ENCODE measurements around the gene TCF7L2. TPM values are rescaled to one million over a fixed set of nuclear protein-coding genes. Genes with fewer than 3 reads are reported as not detected.

TCF7L2 gene
- total RNA-seq, 1 experiment from 2014 or later, result 22.1 TPM

- Histone ChIP-seq H3K4me1 (peaks cover 48% of the 10 kb centered on the region), H3K4me3 (peak overlapping the region; percentile 86), H3K36me3 (peaks cover 21% of the 10 kb centered on the region), H3K27me3 (no peaks in the 10 kb centered on the region), H3K27ac (peak overlapping the region; percentile 99), H3K9me3 (replicated peaks) (no peaks in the 10 kb centered on the region)
- DNase-seq, result peak; percentile 55 to 63
Observed at GRCh38 chr10:112953174-112954159, 3.4 kb downstream of the TCF7L2 start.

- H3K9me3 ChIP-seq (replicated peaks), result no peaks in the 10 kb centered on the region
- peak overlapping the region; percentile 86 for H3K4me3 ChIP-seq
- H3K4me1 ChIP-seq, result peaks cover 58% of the 10 kb centered on the region
- no peaks in the 10 kb centered on the region for H3K27me3 ChIP-seq
- H3K36me3 ChIP-seq, result peaks cover 22% of the 10 kb centered on the region
- H3K27ac ChIP-seq, result peak overlapping the region; percentile 99
- DNase-seq, result peak in 1 of 2 experiments; percentile 54
Observed at GRCh38 chr10:112954974-112955581, 5.0 kb downstream of the TCF7L2 start.

GRCh38 chr10:112955582-112956421, 5.8 kb downstream of the TCF7L2 start:
- peak overlapping the region; percentile 86 for H3K4me3 ChIP-seq
- peaks cover 18% of the 10 kb centered on the region for H3K36me3 ChIP-seq
- H3K4me1 ChIP-seq, result peaks cover 61% of the 10 kb centered on the region
- H3K27me3 ChIP-seq, result no peaks in the 10 kb centered on the region
- peak overlapping the region; percentile 99 for H3K27ac ChIP-seq
- H3K9me3 ChIP-seq (replicated peaks), result no peaks in the 10 kb centered on the region
- DNase-seq, result peak; percentile 92 to 98

- Histone ChIP-seq H3K27ac (peak overlapping the region; percentile 99), H3K4me1 (peaks cover 64% of the 10 kb centered on the region), H3K9me3 (replicated peaks) (no peaks in the 10 kb centered on the region), H3K4me3 (peak overlapping the region; percentile 15), H3K36me3 (peaks cover 18% of the 10 kb centered on the region), H3K27me3 (no peaks in the 10 kb centered on the region)
- peak; percentile 70 to 76 for DNase-seq
Observed at GRCh38 chr10:112956631-112957350, 6.7 kb downstream of the TCF7L2 start.

- Histone ChIP-seq H3K4me1 (peaks cover 72% of the 10 kb centered on the region), H3K9me3 (replicated peaks) (no peaks in the 10 kb centered on the region), H3K27me3 (no peaks in the 10 kb centered on the region), H3K4me3 (no peak overlapping the region), H3K27ac (peak overlapping the region; percentile 99), H3K36me3 (peaks cover 15% of the 10 kb centered on the region)
- peak in 1 of 2 experiments; percentile 48 for DNase-seq
Observed at GRCh38 chr10:112957640-112958092, 7.6 kb downstream of the TCF7L2 start.

- H3K27ac ChIP-seq, result peak overlapping the region; percentile 99
- peak in 1 of 2 experiments; percentile 25 for DNase-seq
- no peaks in the 10 kb centered on the region for H3K27me3 ChIP-seq
- H3K9me3 ChIP-seq (replicated peaks), result no peaks in the 10 kb centered on the region
- peaks cover 8% of the 10 kb centered on the region for H3K36me3 ChIP-seq
- peaks cover 78% of the 10 kb centered on the region for H3K4me1 ChIP-seq
- H3K4me3 ChIP-seq, result no peak overlapping the region
Observed at GRCh38 chr10:112958275-112958995, 8.4 kb downstream of the TCF7L2 start.

DNA sequence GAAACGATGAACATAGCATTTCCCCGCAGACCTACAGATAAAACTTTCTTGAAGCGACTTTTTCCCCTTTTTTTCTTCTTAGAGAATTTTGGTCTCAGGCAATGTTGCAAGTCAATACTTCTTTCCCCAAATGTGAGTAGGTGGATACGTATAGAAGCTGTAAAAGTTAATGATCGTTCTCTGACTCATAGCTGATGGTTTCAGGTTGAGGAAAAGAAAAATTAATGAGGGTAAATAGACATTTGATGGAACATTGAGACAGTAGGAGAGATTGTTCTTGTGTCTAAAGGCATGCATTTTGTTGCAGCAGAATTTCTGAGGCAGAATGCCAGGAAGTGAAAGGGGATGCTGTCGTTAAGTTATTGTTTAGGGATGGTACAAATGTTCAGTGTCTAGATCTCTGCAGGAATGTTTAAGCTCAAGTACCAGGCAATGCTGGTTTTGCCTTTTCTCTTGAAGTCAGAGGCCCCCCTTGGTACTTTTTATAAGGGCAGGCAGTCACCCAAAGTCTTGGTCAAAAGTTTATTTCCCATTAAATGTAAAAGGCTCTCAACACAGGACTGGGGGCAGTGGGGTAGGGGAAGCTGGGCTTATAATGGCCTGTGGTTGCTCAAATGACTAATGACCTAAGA, 9.3 kb downstream of the TCF7L2 start:
- Histone ChIP-seq H3K4me3 (no peak overlapping the region), H3K9me3 (replicated peaks) (no peaks in the 10 kb centered on the region), H3K36me3 (peaks cover 8% of the 10 kb centered on the region), H3K27ac (peak overlapping the region; percentile 32), H3K4me1 (peaks cover 79% of the 10 kb centered on the region), H3K27me3 (no peaks in the 10 kb centered on the region)
- peak in 1 of 2 experiments; percentile 59 for DNase-seq

DNA sequence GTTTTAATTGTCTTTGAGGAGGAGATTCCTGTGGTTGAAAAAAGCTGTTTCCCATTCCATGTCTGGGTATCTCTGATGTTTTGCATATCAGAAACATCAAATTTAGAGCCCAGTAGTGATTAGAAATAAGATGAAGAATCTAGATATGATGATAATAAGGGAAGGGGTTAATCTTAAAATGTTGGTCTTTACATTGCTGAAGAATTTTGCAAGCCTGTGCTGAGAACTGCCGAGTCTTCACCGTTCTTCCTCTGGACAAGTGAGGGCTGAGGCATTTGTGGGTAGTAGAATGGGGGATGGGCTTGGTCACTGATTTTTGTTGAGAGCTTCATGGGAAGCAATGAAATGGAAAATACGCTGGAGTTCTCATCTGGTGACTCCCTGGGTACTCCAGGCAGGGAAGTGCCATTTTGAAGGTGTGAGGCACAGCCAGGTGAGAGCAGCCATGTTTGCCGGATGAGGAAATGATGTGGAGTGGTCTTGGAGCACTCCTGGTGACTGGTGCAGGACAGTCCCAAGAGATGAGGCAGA, 10.2 kb downstream of the TCF7L2 start:
- DNase-seq, result peak in 1 of 2 experiments; percentile 28
- no peaks in the 10 kb centered on the region for H3K27me3 ChIP-seq
- no peaks in the 10 kb centered on the region for H3K9me3 ChIP-seq (replicated peaks)
- H3K36me3 ChIP-seq, result peaks cover 11% of the 10 kb centered on the region
- no peak overlapping the region for H3K4me3 ChIP-seq
- peaks cover 80% of the 10 kb centered on the region for H3K4me1 ChIP-seq
- H3K27ac ChIP-seq, result peak overlapping the region; percentile 32

DNA sequence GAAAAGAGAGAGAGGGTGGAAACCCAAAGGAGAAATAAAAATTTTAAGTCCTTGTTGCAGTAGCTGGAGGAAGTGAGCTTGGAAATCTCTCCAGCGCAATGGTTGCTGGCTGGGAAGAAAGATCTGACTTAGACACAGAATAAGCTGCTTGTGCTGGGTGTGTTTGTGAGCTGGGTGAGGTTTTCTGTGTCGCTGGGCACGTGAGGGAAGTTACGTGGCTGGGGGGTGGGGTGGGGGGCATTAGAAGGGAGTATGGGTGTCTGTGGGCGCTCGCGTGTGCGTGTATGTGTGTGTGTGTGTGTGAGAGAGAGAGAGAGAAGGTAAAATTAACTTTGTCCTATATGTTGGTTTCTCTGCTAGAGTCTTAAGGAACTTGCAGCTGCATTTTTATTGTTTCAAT, 11.6 kb downstream of the TCF7L2 start:
- peak overlapping the region; percentile 31; the same call in 1 of the 2 replicates for H3K27ac ChIP-seq
- H3K4me1 ChIP-seq, result peaks cover 83% of the 10 kb centered on the region
- no peak overlapping the region for H3K4me3 ChIP-seq
- no peak for DNase-seq
- H3K9me3 ChIP-seq (replicated peaks), result no peaks in the 10 kb centered on the region
- no peaks in the 10 kb centered on the region for H3K27me3 ChIP-seq
- peaks cover 17% of the 10 kb centered on the region for H3K36me3 ChIP-seq

DNA sequence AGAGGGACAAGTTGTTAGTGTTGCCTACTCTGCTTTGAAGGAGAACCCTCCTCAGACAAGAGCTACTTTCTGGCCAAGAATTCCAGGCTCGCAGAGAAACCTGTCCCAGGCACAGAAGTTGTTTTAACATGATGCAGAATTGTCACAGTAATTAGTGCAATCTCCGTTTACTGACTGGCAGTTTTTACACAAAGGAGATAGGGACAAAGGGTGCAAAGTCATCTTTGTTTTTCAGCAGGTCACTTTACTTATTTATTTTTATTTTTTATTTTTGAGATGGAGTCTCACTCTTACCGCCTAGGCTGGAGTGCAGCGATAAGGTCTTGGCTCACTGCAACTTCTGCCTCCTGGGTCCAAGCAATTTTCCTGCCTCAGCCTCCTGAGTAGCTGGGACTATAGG, 12.3 kb downstream of the TCF7L2 start:
- no peak overlapping the region for H3K4me3 ChIP-seq
- no peaks in the 10 kb centered on the region for H3K27me3 ChIP-seq
- peak in 1 of 2 experiments; percentile 31 for DNase-seq
- no peaks in the 10 kb centered on the region for H3K9me3 ChIP-seq (replicated peaks)
- peaks cover 84% of the 10 kb centered on the region for H3K4me1 ChIP-seq
- H3K36me3 ChIP-seq, result peaks cover 20% of the 10 kb centered on the region
- H3K27ac ChIP-seq, result peak overlapping the region; percentile 31; the same call in 1 of the 2 replicates

GRCh38 chr10:112963835-112964234, 13.8 kb downstream of the TCF7L2 start:
- peaks cover 28% of the 10 kb centered on the region for H3K36me3 ChIP-seq
- peak overlapping the region; percentile 31 for H3K27ac ChIP-seq
- DNase-seq, result peak; percentile 77 to 82
- H3K4me3 ChIP-seq, result no peak overlapping the region
- no peaks in the 10 kb centered on the region for H3K9me3 ChIP-seq (replicated peaks)
- no peaks in the 10 kb centered on the region for H3K27me3 ChIP-seq
- peaks cover 71% of the 10 kb centered on the region for H3K4me1 ChIP-seq

DNA sequence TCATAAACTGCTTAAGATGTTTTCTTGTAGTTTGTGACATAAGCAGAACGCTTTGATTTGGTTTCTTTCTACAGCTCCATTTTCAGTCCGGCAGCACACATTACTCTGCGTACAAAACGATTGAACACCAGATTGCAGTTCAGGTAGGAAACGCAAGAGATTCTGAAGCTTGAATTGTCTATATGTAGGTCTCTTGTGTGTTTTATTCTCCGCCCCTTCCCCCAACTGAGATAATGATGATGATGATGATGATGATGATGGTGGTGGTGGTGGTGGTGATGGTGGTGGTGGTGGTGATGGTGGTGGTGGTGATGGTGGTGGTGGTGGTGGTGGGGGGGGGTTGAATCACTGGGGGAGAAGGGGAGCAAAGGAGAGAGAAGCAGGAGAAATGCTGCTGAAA, 14.4 kb downstream of the TCF7L2 start:
- peaks cover 34% of the 10 kb centered on the region for H3K36me3 ChIP-seq
- H3K27ac ChIP-seq, result peak overlapping the region; percentile 31
- H3K9me3 ChIP-seq (replicated peaks), result no peaks in the 10 kb centered on the region
- no peaks in the 10 kb centered on the region for H3K27me3 ChIP-seq
- no peak overlapping the region for H3K4me3 ChIP-seq
- no peak for DNase-seq
- peaks cover 64% of the 10 kb centered on the region for H3K4me1 ChIP-seq

Measured in SJCRH30 (cell line).